Activated CD4-positive, alpha-beta T cell treated with anti-CD3 and anti-CD28 coated beads, Interleukin-10, Interleukin-2, amounts not matched to agents 100 ng/mL and 50 ng/mL, durations not matched to agents 16 hours and 8 hours (primary cell): ENCODE results near the gene SLC29A2.
"Not testable (repeated sequence)": the region's sequence is repeated elsewhere in the genome, so short reads cannot be mapped to it uniquely, and the experiment has no call there.

Source experiments
- DNase-seq: peaks from one replicate; pipeline ENCODE4 v3.0.0-alpha.2; 2020

Gene SLC29A2

GRCh38 chr11:66332371-66333219, 39.0 kb downstream of the SLC29A2 start:
- DNase-seq, result no peak

- no peak for DNase-seq
Measured at GRCh38 chr11:66331542-66332370, 39.8 kb downstream of the SLC29A2 start.

- no peak for DNase-seq
Measured at GRCh38 chr11:66330931-66331330, 40.6 kb downstream of the SLC29A2 start.

- DNase-seq, result no peak
Measured at GRCh38 chr11:66329165-66329673, 42.3 kb downstream of the SLC29A2 start.

GRCh38 chr11:66328302-66329144, 43.0 kb downstream of the SLC29A2 start:
- DNase-seq, result peak; percentile 89

GRCh38 chr11:66328031-66328301, 43.6 kb downstream of the SLC29A2 start:
- DNase-seq, result peak; percentile 21

GRCh38 chr11:66327171-66328030, 44.2 kb downstream of the SLC29A2 start:
- no peak for DNase-seq

GRCh38 chr11:66326261-66327111, 45.1 kb downstream of the SLC29A2 start:
- DNase-seq, result no peak

GRCh38 chr11:66325263-66325671, 46.3 kb downstream of the SLC29A2 start:
- no peak for DNase-seq

GRCh38 chr11:66324664-66325063, 46.9 kb downstream of the SLC29A2 start:
- DNase-seq, result no peak

- DNase-seq, result no peak
Measured at GRCh38 chr11:66323684-66324083, 47.9 kb downstream of the SLC29A2 start.

GRCh38 chr11:66322732-66323427, 48.7 kb downstream of the SLC29A2 start:
- DNase-seq, result no peak

- DNase-seq, result no peak
Measured at GRCh38 chr11:66321606-66322005, 50.0 kb downstream of the SLC29A2 start.

- DNase-seq, result not testable (repeated sequence)
Measured at GRCh38 chr11:66320748-66321147, 50.8 kb downstream of the SLC29A2 start.

GRCh38 chr11:66320289-66320688, 51.3 kb downstream of the SLC29A2 start:
- not testable (repeated sequence) for DNase-seq

- DNase-seq, result no peak
Measured at GRCh38 chr11:66318600-66318970, 53.0 kb downstream of the SLC29A2 start.

GRCh38 chr11:66317723-66318599, 53.6 kb downstream of the SLC29A2 start:
- DNase-seq, result no peak

- no peak for DNase-seq
Measured at GRCh38 chr11:66317322-66317722, 54.2 kb downstream of the SLC29A2 start.

- DNase-seq, result no peak
Measured at GRCh38 chr11:66316849-66317251, 54.7 kb downstream of the SLC29A2 start, which contains the start of gene CD248. Gene CD248, minus strand, starts transcription at chr11:66317044. Its CDS starts 17 bp downstream, at chr11:66317027.
